Liver (tissue), 9 donors: ENCODE measurements around the gene CEACAM16. TPM values are rescaled to one million over a fixed set of nuclear protein-coding genes. Genes with fewer than 3 reads are reported as not detected.

Experiments
- DNase-seq: peaks from one replicate; pipeline ENCODE4 v3.0.0-alpha.2; 2017; ENCODE audit warnings: low spot score
- H3K27ac ChIP-seq, 2 donors: one replicate each; pipeline ENCODE4 v1.7.0; 2013; ENCODE audit warnings: inconsistent platforms in 2 of 2, low read length in 2 of 2, control low read depth in 1 of 2, low read depth in 1 of 2, mild to moderate bottlenecking in 1 of 2
- H3K27me3 ChIP-seq, 4 donors: one replicate each; pipeline versions ENCODE4 v1.6.1 to v1.7.0; 2013; ENCODE audit warnings: low read length in 3 of 4, inconsistent platforms in 1 of 4, mild to moderate bottlenecking in 1 of 4, moderate library complexity in 1 of 4; ENCODE audit not compliant: control insufficient read depth in 4 of 4, insufficient read depth in 4 of 4
- H3K36me3 ChIP-seq, 4 donors: one replicate each; pipeline versions ENCODE4 v1.6.1 to v1.7.0; 2013; ENCODE audit warnings: low read length in 3 of 4, mild to moderate bottlenecking in 3 of 4, low read depth in 1 of 4, moderate library complexity in 1 of 4; ENCODE audit not compliant: control insufficient read depth in 4 of 4, insufficient read depth in 3 of 4
- H3K4me1 ChIP-seq, 4 donors: one replicate each; pipeline versions ENCODE4 v1.6.1 to v1.7.0; 2013; ENCODE audit warnings: low read length in 3 of 4, mild to moderate bottlenecking in 3 of 4, moderate library complexity in 1 of 4; ENCODE audit not compliant: control insufficient read depth in 4 of 4, insufficient read depth in 4 of 4
- H3K4me3 ChIP-seq, 3 donors: one replicate each; pipeline versions ENCODE4 v1.6.1 to v1.7.0; 2013; ENCODE audit warnings: low read length in 3 of 3, control low read depth in 1 of 3, low read depth in 1 of 3, mild to moderate bottlenecking in 1 of 3
- H3K9ac ChIP-seq, 2 donors: one replicate each; pipeline ENCODE4 v1.7.0; 2013; ENCODE audit warnings: low read length in 2 of 2, mild to moderate bottlenecking in 2 of 2, moderate library complexity in 2 of 2, control low read depth in 1 of 2, low read depth in 1 of 2
- H3K9me3 ChIP-seq, 4 donors: one replicate each; pipeline versions ENCODE4 v1.6.1 to v1.7.0; 2013; ENCODE audit warnings: low read length in 3 of 4; ENCODE audit not compliant: control insufficient read depth in 4 of 4
- ATF3 ChIP-seq: IDR thresholded peaks from 2 replicates; pipeline ENCODE4 v1.6.1; 2016; ENCODE audit warnings: antibody characterized with exemption
- CTCF ChIP-seq: fragments of 150-350 bp; IDR thresholded peaks from 2 replicates; pipeline ENCODE4 v1.5.1; 2017; ENCODE audit warnings: improper control_type of control experiment, low read depth, low read length; ENCODE audit not compliant: missing input control
- EGR1 ChIP-seq, 2 donors: IDR thresholded peaks; 2 replicates each; pipeline ENCODE4 v1.6.1; 2016 to 2018; ENCODE audit warnings: antibody characterized with exemption in 2 of 2, low read depth in 2 of 2
- FOXA1 ChIP-seq: IDR thresholded peaks from 2 replicates; pipeline ENCODE4 v1.6.1; 2016; ENCODE audit warnings: antibody characterized with exemption
- GABPA ChIP-seq, 2 donors: IDR thresholded peaks in 1 of 2; conservative IDR thresholded peaks in 1 of 2; 2 replicates each; pipeline ENCODE4 v1.6.1; 2016; ENCODE audit warnings: antibody characterized with exemption in 2 of 2, mild to moderate bottlenecking in 1 of 2, moderate library complexity in 1 of 2
- HNF4A ChIP-seq, 2 donors: conservative IDR thresholded peaks; 2 replicates each; pipeline ENCODE4 v1.6.1; 2016; ENCODE audit warnings: antibody characterized with exemption in 2 of 2, mild to moderate bottlenecking in 2 of 2
- JUND ChIP-seq, 2 donors: IDR thresholded peaks; 2 replicates each; pipeline ENCODE4 v1.6.1; 2016; ENCODE audit warnings: antibody characterized with exemption in 2 of 2
- NR2F2 ChIP-seq: IDR thresholded peaks from 2 replicates; pipeline ENCODE4 v1.6.1; 2016; ENCODE audit warnings: antibody characterized with exemption
- RAD21 ChIP-seq, 2 donors: IDR thresholded peaks; 2 replicates each; pipeline ENCODE4 v1.6.1; 2016; ENCODE audit warnings: antibody characterized with exemption in 2 of 2, mild to moderate bottlenecking in 2 of 2
- REST ChIP-seq: IDR thresholded peaks from 2 replicates; pipeline ENCODE4 v1.6.1; 2016; ENCODE audit warnings: antibody characterized with exemption, mild to moderate bottlenecking
- RXRA ChIP-seq, 2 donors: IDR thresholded peaks; 2 replicates each; pipeline ENCODE4 v1.6.1; 2017 to 2018; ENCODE audit warnings: antibody characterized with exemption in 2 of 2, mild to moderate bottlenecking in 1 of 2
- YY1 ChIP-seq: IDR thresholded peaks from 2 replicates; pipeline ENCODE4 v1.6.1; 2016; ENCODE audit warnings: antibody characterized with exemption, mild to moderate bottlenecking
- WGBS: extraction: QIAGEN DNeasy Blood & Tissue Kit; methylation state at CpG from one replicate; pipeline ENCODE4 v1.1.7; 2013; 5-methylcytosine and 5-hydroxymethylcytosine counted together
- polyA plus RNA-seq, 2 donors: library from polyadenylated mRNA; stranded (reverse) in 1 of 2; unstranded in 1 of 2; fragments of 200-250 nt in 1 of 2; fragments of >200 nt in 1 of 2; fragmentation: Nextera tagmentation in 1 of 2; extraction: Ambion mirVana in 1 of 2; gene quantifications; one replicate each; pipeline versions ENCODE4 v1.2.1 to v1.2.3, GENCODE V29; 2013 to 2015
- total RNA-seq, 2 donors: library from RNA; depleted of rRNA; stranded (reverse); fragments of >200 nt; gene quantifications; one replicate each; pipeline ENCODE4 v1.2.3, GENCODE V29; 2014
- donor health status: healthy.
- donor health status: healthy.
- donor health status: healthy.
- donor health status: healthy.
- donor health status: healthy.

Gene CEACAM16
- total and polyA plus RNA-seq, 4 donors, result 0.09 TPM; not detected in 3

GRCh38 chr19:44731622-44732021 lies 32.7 kb downstream of the CEACAM16 start (continued):
- no peak for TF ChIP-seq NR2F2
- no peak for TF ChIP-seq RXRA (IDR thresholded peaks at IDR 0.05)

- Histone ChIP-seq H3K27me3 (no peaks in the 10 kb centered on the region), H3K27ac (no peak overlapping the region), H3K4me3 (no peak overlapping the region), H3K4me1 (peaks cover 0 to 15% (median 8%) of the 10 kb centered on the region in 4 donors), H3K9me3 (no peaks in the 10 kb centered on the region), H3K9ac (no peak overlapping the region), H3K36me3 (no peaks in the 10 kb centered on the region)
- DNase-seq, result no peak
- TF ChIP-seq YY1 (no peak), REST (no peak)
- WGBS, result 85% methylated on average over 11 of the region's 11 CpGs
Observed at GRCh38 chr19:44732235-44733014, 33.5 kb downstream of the CEACAM16 start.

GRCh38 chr19:44734357-44734756 lies 35.4 kb downstream of the CEACAM16 start:
- no peak for DNase-seq
- 3% methylated on average over 1 of the region's 1 CpG for WGBS
- no peaks in the 10 kb centered on the region for H3K36me3 ChIP-seq
- no peaks in the 10 kb centered on the region for H3K9me3 ChIP-seq
- no peak overlapping the region for H3K4me3 ChIP-seq
- no peak overlapping the region for H3K9ac ChIP-seq
- no peaks in the 10 kb centered on the region for H3K27me3 ChIP-seq
- no peak overlapping the region for H3K27ac ChIP-seq
- H3K4me1 ChIP-seq, result peaks cover 3 to 34% (median 23%) of the 10 kb centered on the region in 4 donors
- TF ChIP-seq FOXA1 (no peak), RAD21 (IDR thresholded peaks at IDR 0.05) (no peak), YY1 (no peak)

GRCh38 chr19:44735011-44735410 lies 36.1 kb downstream of the CEACAM16 start:
- Histone ChIP-seq H3K9ac (no peak overlapping the region), H3K36me3 (no peaks in the 10 kb centered on the region), H3K4me1 (peaks cover 5 to 40% (median 26%) of the 10 kb centered on the region in 4 donors), H3K27ac (no peak overlapping the region), H3K4me3 (no peak overlapping the region), H3K9me3 (no peaks in the 10 kb centered on the region), H3K27me3 (no peaks in the 10 kb centered on the region)
- TF ChIP-seq RAD21 (IDR thresholded peaks at IDR 0.05) (no peak), GABPA (IDR thresholded peaks at IDR 0.05 in 1 of 2, conservative IDR thresholded peaks at IDR 0.05 in 1 of 2) (no peak), JUND (IDR thresholded peaks at IDR 0.05) (peak in 1 of 2 donors; percentile 11), HNF4A (conservative IDR thresholded peaks at IDR 0.05) (no peak), CTCF (no peak), REST (no peak), FOXA1 (no peak), EGR1 (IDR thresholded peaks at IDR 0.05; ENCODE audit: low read depth in 2 of 2) (no peak), ATF3 (no peak)
- no peak for DNase-seq
- 86% methylated on average over 5 of the region's 5 CpGs for WGBS
